Heart right ventricle (tissue), 16 donors: ENCODE data around the gene OPRM1. TPM values are rescaled to one million over a fixed set of nuclear protein-coding genes. Genes with fewer than 3 reads are reported as not detected.
"Not testable (repeated sequence)": the region's sequence is repeated elsewhere in the genome, so short reads cannot be mapped to it uniquely, and the experiment has no call there.

Experiments
- ATAC-seq, 8 donors: fragments of 200-7000 bp; cut with Tn5 transposase; one replicate each; pipeline ENCODE4 v1.9.1; 2020; ENCODE audit warnings: mild to moderate bottlenecking in 8 of 8, moderate library complexity in 8 of 8, moderate number of reproducible peaks in 1 of 8
- DNase-seq, 2 donors: peaks; one replicate each; pipeline ENCODE4 v3.0.0-alpha.2; 2020
- H3K27ac ChIP-seq, 10 donors: fragments of 200-600 bp; sonication (generic) in 2 of 10; one replicate each; pipeline versions ENCODE4 v1.5.0 to v1.8.0; 2020 to 2022; ENCODE audit warnings: mild to moderate bottlenecking in 3 of 10
- H3K27me3 ChIP-seq, 7 donors: fragments of 200-600 bp; one replicate each; pipeline ENCODE4 v1.8.0; 2021 to 2022; ENCODE audit warnings: mild to moderate bottlenecking in 2 of 7
- H3K36me3 ChIP-seq, 9 donors: fragments of 200-600 bp; sonication (generic) in 1 of 9; one replicate each; pipeline versions ENCODE4 v1.5.0 to v1.8.0; 2020 to 2022; ENCODE audit warnings: mild to moderate bottlenecking in 2 of 9
- H3K4me1 ChIP-seq, 9 donors: fragments of 200-600 bp; sonication (generic) in 1 of 9; one replicate each; pipeline versions ENCODE4 v1.5.0 to v1.8.0; 2020 to 2022; ENCODE audit warnings: mild to moderate bottlenecking in 4 of 9
- H3K4me3 ChIP-seq, 10 donors: fragments of 200-600 bp; sonication (generic) in 2 of 10; one replicate each; pipeline versions ENCODE4 v1.5.0 to v1.8.0; 2020 to 2022; ENCODE audit warnings: mild to moderate bottlenecking in 7 of 10, moderate library complexity in 2 of 10
- H3K9me3 ChIP-seq, 11 donors: fragments of 200-600 bp in 10 of 11; sonication (generic) in 2 of 11; one replicate each; pipeline versions ENCODE4 v1.5.0 to v1.8.0; 2013 to 2022; ENCODE audit warnings: mild to moderate bottlenecking in 2 of 11, control low read depth in 1 of 11, moderate library complexity in 1 of 11
- CTCF ChIP-seq, 9 donors: fragments of 200-600 bp; sonication (generic) in 2 of 9; IDR thresholded peaks; one replicate each; pipeline versions ENCODE4 v1.5.0 to v1.8.0; 2021 to 2022; ENCODE audit warnings: antibody characterized with exemption in 9 of 9, mild to moderate bottlenecking in 5 of 9, moderate library complexity in 1 of 9
- WGBS, 2 donors: extraction: QIAGEN DNeasy Blood & Tissue Kit; methylation state at CpG; one replicate each; pipeline ENCODE4 v1.1.7; 2013; ENCODE audit warnings: inconsistent platforms in 1 of 2; 5-methylcytosine and 5-hydroxymethylcytosine counted together
- intact Hi-C, 10 donors: fragments of 100-400 bp; cut with DNase I; formaldehyde crosslinking; loops; one replicate each; pipeline versions ENCODE4 v1.11.1 to v1.14.2; 2022
- polyA plus RNA-seq, 2 donors: library from polyadenylated mRNA; stranded (reverse); fragments of 200-250 nt; gene quantifications; one replicate each; pipeline ENCODE4 v1.2.3, GENCODE V29; 2013
- total RNA-seq, 10 donors: library from RNA; stranded (reverse); fragmentation: NEBNext Ultra II Directional in 3 of 10; extraction: Animal tissue kit (Norgen Biotek cat#: 25700) in 3 of 10; gene quantifications; one replicate each; pipeline versions ENCODE4 v1.2.1 to v1.2.4, GENCODE V29; 2021 to 2023
- donor health status: Arrhythmogenic right ventricular cardiomyopathy.
- donor health status: ischemic (EF 13 %, LVEDD 7.1; RV severe dilation, severe dysfunction).
- donor health status: healthy with polysubstance abuse.
- donor health status: DM: no; HTN: yes; CAD: no.
- donor health status: DM: no; HTN: no; CAD: no.
- donor health status: ischemic (EF 25% LVEDD 6.9; RV normal size, moderate dysfunction).
- donor health status: ischemic (EF 25% LVEDD 5.7; RV mildly dilated, moderate dysfunction).
- donor health status: healthy.
- donor health status: DM: yes; HTN: yes; CAD: no.
- donor health status: Ischemic cardiomyopathy.
- donor health status: ischemic (EF 35%, LVEDD 5.7; RV mildly dilated, moderate dysfunction).
- donor health status: nonischemic (EF 11% LVEDD 7.7; RV severe dilation, severe dysfunction).
- donor health status: DM: yes; HTN: yes; CAD: no.
- donor health status: PGD.
- donor health status: ischemic (EF 29% LVEDD 5.4; RV normal size, mild dysfunction).
- donor health status: nonischemic (EF 23%, LVEDD 6.1; RV moderate dilation, normal function).

OPRM1 gene
- total and polyA plus RNA-seq, 12 donors, result not detected

GRCh38 chr6:154167126-154167525 is 128.1 kb downstream of the OPRM1 start:
- no peak overlapping the region for H3K4me3 ChIP-seq
- H3K4me1 ChIP-seq, result peaks cover 0 to 67% (median 0%) of the 10 kb centered on the region in 9 donors
- intact Hi-C loops, result loop anchor here in 1 of 10 donors (10.0 kb wide), 1 partner anchor 88 kb away; no protein-coding TSS in a partner anchor
- WGBS, 2 donors, result 60 to 68% methylated on average over 2 of the region's 2 CpGs
- no peaks in the 10 kb centered on the region for H3K36me3 ChIP-seq
- DNase-seq (no peak), ATAC-seq (peak in 2 of 8 donors; percentile 34 to 63)
- H3K27me3 ChIP-seq, result no peaks in the 10 kb centered on the region
- no peak for TF ChIP-seq CTCF (IDR thresholded peaks at IDR 0.05)
- H3K9me3 ChIP-seq, result peaks cover 0 to 7% (median 0%) of the 10 kb centered on the region in 11 donors
- H3K27ac ChIP-seq, result peak overlapping the region in 1 of 10 donors; percentile 58

GRCh38 chr6:154169193-154169847 is 130.3 kb downstream of the OPRM1 start:
- Histone ChIP-seq H3K4me1 (peaks cover 0 to 55% (median 0%) of the 10 kb centered on the region in 9 donors), H3K9me3 (peaks cover 0 to 8% (median 0%) of the 10 kb centered on the region in 11 donors), H3K4me3 (no peak overlapping the region), H3K36me3 (no peaks in the 10 kb centered on the region), H3K27me3 (no peaks in the 10 kb centered on the region), H3K27ac (no peak overlapping the region)
- intact Hi-C loops, result loop anchor here in 1 of 10 donors (10.0 kb wide), 1 partner anchor 85 kb away; no protein-coding TSS in a partner anchor
- DNase-seq, result no peak
- no peak for TF ChIP-seq CTCF (IDR thresholded peaks at IDR 0.05)
- WGBS, 2 donors, result 90 to 93% methylated on average over 5 of the region's 5 CpGs
- ATAC-seq, result no peak

GRCh38 chr6:154170106-154170505 is 131.1 kb downstream of the OPRM1 start:
- ATAC-seq, result no peak
- Histone ChIP-seq H3K4me1 (peaks cover 0 to 48% (median 0%) of the 10 kb centered on the region in 9 donors), H3K36me3 (no peaks in the 10 kb centered on the region), H3K27ac (no peak overlapping the region), H3K27me3 (no peaks in the 10 kb centered on the region), H3K9me3 (peaks cover 0 to 8% (median 0%) of the 10 kb centered on the region in 11 donors), H3K4me3 (no peak overlapping the region)
- no peak for DNase-seq
- 72 to 73% methylated on average over 2 of the region's 2 CpGs for WGBS, 2 donors
- TF ChIP-seq CTCF (IDR thresholded peaks at IDR 0.05), result no peak
- intact Hi-C loops, result no loop called here

GRCh38 chr6:154172393-154172792 is 133.4 kb downstream of the OPRM1 start:
- 78 to 90% methylated on average over 5 of the region's 5 CpGs for WGBS, 2 donors
- not testable (repeated sequence) for ATAC-seq

GRCh38 chr6:154179434-154179833 is 140.4 kb downstream of the OPRM1 start:
- intact Hi-C loops, result loop anchor here in 1 of 10 donors (5.0 kb wide), 1 partner anchor 48 kb away; no protein-coding TSS in a partner anchor
- no peak for TF ChIP-seq CTCF (IDR thresholded peaks at IDR 0.05)
- Histone ChIP-seq H3K4me1 (peaks cover 0 to 8% (median 0%) of the 10 kb centered on the region in 9 donors), H3K27me3 (no peaks in the 10 kb centered on the region), H3K4me3 (no peak overlapping the region), H3K27ac (no peak overlapping the region), H3K36me3 (no peaks in the 10 kb centered on the region), H3K9me3 (peaks cover 0 to 30% (median 3%) of the 10 kb centered on the region in 11 donors)
- no peak for DNase-seq
- WGBS, 2 donors, result 76 to 83% methylated on average over 5 of the region's 5 CpGs
- ATAC-seq, result no peak

More at GRCh38 chr6:154172393-154172792, 133.4 kb downstream of the OPRM1 start:
- H3K4me3 ChIP-seq, intact Hi-C loops, DNase-seq, H3K27me3 ChIP-seq, H3K27ac ChIP-seq, H3K36me3 ChIP-seq: not testable (repeated sequence)
- Histone ChIP-seq H3K9me3 (peaks cover 0 to 20% (median 0%) of the 10 kb centered on the region in 11 donors), H3K4me1 (peaks cover 0 to 25% (median 0%) of the 10 kb centered on the region in 9 donors)
